Gastrocnemius medialis (tissue), 4 donors: ENCODE measurements around the gene MCEMP1.

Source experiments
- CTCF ChIP-seq, 5 experiments: fragments of 450-650 bp in 3 of 5; fragments of 200-600 bp in 2 of 5; sonication (generic) in 2 of 5; IDR thresholded peaks in 4 of 5; conservative IDR thresholded peaks in 1 of 5; 1 replicate in 4 of 5; 2 replicates in 1 of 5; pipeline ENCODE4 v1.5.1; 2016 to 2019; ENCODE audit warnings: antibody characterized with exemption in 5 of 5, mild to moderate bottlenecking in 3 of 5, moderate library complexity in 3 of 5
- POLR2A ChIP-seq, 2 donors: fragments of 450-650 bp; IDR thresholded peaks; one replicate each; pipeline ENCODE4 v1.6.1; 2017; ENCODE audit warnings: antibody characterized with exemption in 2 of 2, mild to moderate bottlenecking in 2 of 2, moderate library complexity in 2 of 2

GRCh38 chr19:7638802-7639465, 38.0 kb upstream of the MCEMP1 start:
- TF ChIP-seq CTCF (IDR thresholded peaks at IDR 0.05 in 4 of 5, conservative IDR thresholded peaks at IDR 0.05 in 1 of 5) = no peak
- no peak for TF ChIP-seq POLR2A (IDR thresholded peaks at IDR 0.05)
